ENCODE data around the gene RTN4RL1.
"Not testable (repeated sequence)": the region's sequence is repeated elsewhere in the genome, so short reads cannot be mapped to it uniquely, and the experiment has no call there.

The RTN4RL1 gene

DNA sequence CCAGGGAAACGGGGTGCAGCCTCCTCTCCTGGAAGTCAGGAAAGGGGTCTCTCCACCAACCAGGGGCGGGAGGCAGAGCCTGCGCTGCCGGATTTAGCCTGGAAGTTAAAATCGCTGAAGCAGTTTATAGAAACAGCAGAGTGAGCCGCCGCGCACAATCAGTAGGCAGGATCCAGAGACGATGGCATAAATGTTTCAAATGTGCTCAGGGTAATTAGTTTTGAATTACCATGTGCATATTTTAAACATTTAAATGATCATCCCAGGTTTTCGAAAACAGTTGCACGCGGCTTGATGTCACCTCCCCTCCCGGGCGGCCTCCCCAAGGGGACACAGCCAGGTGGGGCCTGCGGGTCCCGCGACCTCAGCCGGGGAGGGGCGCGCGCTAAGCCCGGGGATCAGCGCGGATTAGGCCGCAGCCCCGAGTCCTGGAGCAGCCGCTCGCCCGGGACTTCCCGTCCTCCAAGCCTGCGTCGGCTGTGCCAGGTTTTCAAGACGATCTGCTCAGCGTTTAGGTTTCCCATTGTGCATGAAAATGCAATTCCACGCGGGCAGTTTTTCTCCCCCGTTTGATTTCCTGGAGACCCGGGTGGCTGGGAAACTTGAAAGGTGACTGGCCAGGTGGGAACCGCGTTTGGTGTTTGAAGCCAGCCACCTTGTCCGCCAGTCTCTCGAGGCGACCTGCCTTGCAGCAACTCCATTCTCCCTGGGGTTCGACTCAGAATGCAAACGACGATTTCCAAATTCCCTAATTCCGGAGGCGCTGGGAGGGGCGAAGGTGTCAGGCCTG is 117.0 kb downstream of the RTN4RL1 start:
- no peak overlapping the region for H3K4me3 Mint-ChIP-seq
- H3K27me3 Mint-ChIP-seq: peaks cover 91% of the 10 kb centered on the region
- peak; percentile 37 for DNase-seq

DNA sequence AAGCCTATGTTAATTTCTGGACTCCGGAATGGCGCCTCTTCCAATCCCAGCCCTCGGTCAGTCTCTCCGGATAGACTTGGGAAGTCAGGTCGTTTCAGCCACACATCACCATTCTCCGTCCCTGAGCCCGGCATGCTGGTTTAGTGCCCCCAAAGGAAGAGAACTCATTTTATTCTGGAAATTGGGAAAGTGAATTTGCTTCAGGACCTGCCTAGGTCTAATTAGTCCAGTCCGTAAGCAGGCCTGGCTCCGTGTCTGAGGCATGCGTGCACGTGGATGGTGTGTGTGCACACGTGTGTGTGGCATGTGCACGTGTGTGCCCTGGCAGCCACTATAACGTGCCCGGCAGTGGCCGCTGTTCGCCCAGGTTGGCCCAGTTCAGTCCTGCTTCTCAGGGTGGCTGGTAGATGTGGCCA is 117.9 kb downstream of the RTN4RL1 start:
- DNase-seq: no peak
- Mint-ChIP-seq H3K9me3 (no peaks in the 10 kb centered on the region), H3K4me3 (no peak overlapping the region), H3K4me1 (peaks cover 13% of the 10 kb centered on the region), H3K27me3 (peaks cover 84% of the 10 kb centered on the region), H3K27ac (no peak overlapping the region), H3K36me3 (peaks cover 2% of the 10 kb centered on the region)
- CTCF ChIA-PET: no interaction called here

More for the DNA sequence above, 117.0 kb downstream of the RTN4RL1 start:
- CTCF ChIA-PET: interaction anchor here (1.0 to 1.6 kb wide), 6 partner anchors 11 to 474 kb away, joined by 3 to 16 read pairs (median 5); partner anchors contain the start of gene RTN4RL1
- no peaks in the 10 kb centered on the region for H3K9me3 Mint-ChIP-seq
- no peak overlapping the region for H3K27ac Mint-ChIP-seq
- peaks cover 2% of the 10 kb centered on the region for H3K36me3 Mint-ChIP-seq
- H3K4me1 Mint-ChIP-seq: peaks cover 13% of the 10 kb centered on the region

DNA sequence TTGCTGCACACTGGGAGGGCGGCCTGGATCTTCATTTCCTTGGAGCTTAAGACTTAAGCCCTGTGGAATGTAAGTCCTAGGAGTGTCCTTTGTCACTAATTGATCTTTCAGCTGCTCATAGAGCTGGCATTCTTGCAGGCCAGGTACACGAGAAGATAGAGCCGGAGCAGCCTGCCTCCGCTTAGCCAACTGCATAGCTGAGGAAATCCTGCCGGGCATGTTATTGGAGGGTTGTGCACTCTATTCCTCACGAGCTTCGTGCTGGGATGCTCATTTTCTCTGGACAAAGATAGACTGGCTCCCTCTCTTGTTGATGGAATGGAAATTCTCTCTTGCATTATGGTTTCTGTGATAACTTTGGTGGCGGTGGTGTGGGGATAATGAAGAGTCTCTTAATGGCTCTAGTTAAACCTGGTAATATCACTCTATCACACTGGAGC is 118.5 kb downstream of the RTN4RL1 start:
- Mint-ChIP-seq H3K9me3 (no peaks in the 10 kb centered on the region), H3K36me3 (peaks cover 2% of the 10 kb centered on the region), H3K4me1 (peaks cover 13% of the 10 kb centered on the region), H3K27ac (no peak overlapping the region), H3K27me3 (peaks cover 78% of the 10 kb centered on the region), H3K4me3 (no peak overlapping the region)
- CTCF ChIA-PET: no interaction called here
- DNase-seq: no peak

DNA sequence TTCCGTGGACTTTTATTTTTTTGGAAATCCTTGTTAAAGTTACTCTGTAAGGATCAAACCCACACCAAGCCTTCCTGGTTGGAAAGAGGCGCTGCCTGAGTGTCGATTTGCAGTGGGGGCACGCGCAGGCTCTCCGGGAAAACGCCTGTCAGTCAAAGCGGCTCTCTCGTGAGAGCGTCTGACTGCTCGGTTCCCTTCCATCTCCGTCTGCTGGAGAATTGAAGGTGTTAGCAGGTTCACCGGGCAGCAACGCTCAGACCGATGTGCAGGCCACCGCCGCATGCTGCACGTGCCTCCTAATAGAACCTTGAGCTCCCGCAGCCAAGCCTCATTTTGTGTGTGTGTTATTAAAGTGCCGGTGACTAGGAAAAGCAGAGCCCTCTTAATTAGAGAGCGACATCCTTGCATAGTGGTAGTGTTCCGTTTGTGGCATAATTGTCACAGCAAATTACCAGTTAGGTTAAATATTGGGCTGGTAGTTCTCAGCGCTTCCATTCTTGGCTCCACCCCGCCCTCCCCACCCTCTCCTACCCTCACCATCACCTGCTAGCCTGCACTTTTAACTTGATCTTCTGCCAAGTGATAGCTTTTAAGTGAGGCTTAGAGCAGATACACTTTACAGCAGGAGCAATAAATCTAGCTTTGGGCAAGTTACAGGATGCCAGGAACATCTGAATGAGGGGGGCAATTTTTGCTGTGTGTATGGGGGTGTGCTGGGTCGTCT is 119.8 kb downstream of the RTN4RL1 start:
- DNase-seq: no peak
- Mint-ChIP-seq H3K27me3 (peaks cover 65% of the 10 kb centered on the region), H3K9me3 (no peaks in the 10 kb centered on the region), H3K4me3 (no peak overlapping the region), H3K27ac (no peak overlapping the region), H3K36me3 (peaks cover 2% of the 10 kb centered on the region), H3K4me1 (peaks cover 13% of the 10 kb centered on the region)
- CTCF ChIA-PET: interaction anchor here (0.9 kb wide), 1 partner anchor 23 kb away, joined by 4 read pairs; no protein-coding TSS in a partner anchor

DNA sequence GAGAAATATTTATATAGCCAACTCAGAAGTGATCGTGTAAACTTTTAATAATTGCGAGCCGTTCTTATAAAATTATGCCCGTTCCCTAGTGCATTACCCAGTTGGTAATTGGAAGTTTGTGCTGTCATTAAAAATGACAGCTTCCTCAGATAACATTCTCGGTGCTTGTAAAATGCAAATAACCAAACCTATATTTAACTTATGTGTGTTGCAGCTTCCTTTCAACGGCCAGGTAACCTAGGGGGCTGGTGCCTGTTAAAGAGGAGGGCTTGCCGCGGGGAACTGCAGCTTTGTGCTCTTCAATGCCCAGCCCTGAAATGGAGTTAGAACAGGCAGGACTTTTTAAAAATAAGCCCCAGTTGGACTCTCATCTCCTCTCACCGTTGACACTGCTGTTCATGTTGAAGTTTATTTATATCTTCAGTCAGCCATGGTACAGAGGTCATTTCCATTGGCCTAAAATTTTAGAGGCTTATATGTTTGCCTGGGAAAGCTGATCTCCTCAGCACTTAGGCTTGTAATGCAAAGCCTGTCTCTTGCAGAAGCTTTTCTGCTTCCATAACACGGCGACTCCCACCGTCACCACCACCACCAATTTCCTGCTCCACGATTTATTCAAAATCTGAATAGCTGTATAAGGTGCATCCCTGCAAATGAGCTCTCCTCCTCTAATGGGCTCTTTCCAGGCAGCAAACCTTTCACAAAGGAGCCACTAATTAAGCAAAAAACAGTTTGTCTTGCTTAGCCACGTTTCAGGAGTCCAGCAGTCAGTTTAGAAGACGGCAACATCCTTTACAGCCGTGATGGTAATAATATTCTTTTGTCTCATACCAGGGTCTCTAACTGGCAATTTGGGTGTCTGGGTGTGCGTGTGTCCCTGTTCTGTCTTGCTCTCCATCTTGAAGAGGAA is 120.6 kb downstream of the RTN4RL1 start:
- H3K27me3 Mint-ChIP-seq: peaks cover 57% of the 10 kb centered on the region
- CTCF ChIA-PET: interaction anchor here (0.9 kb wide), 1 partner anchor 22 kb away, joined by 4 read pairs; no protein-coding TSS in a partner anchor

DNA sequence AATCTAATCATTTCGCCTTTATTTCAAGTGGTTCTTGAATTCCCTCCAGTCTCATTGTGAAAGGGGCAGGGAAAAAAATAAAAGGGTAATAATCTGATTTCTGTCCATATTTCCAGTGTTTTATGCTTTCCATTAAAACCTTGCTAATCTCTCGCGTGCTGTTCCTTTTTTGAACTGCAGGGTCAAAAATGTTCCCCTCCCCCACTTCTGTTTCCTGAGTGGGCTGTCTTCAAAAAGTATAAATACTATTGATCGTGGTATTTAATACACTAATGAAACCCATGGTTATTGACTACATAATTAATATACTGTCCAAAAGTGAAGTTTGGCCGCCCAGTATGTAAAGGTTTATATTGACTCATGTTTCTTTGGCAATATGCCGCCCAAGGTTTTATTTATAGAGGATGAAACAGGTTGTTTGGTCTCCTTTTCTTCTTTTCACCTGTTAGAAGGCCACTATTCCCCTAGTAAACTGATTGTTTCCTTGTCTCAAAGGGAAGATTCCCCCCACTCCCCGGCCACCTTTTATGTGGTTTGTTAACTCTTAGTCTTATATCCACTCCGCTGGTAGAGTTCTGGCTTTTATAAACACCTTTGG is 125.6 kb downstream of the RTN4RL1 start:
- no peaks in the 10 kb centered on the region for H3K9me3 Mint-ChIP-seq
- DNase-seq: no peak
- peaks cover 7% of the 10 kb centered on the region for H3K27me3 Mint-ChIP-seq
- no peak overlapping the region for H3K4me3 Mint-ChIP-seq
- H3K27ac Mint-ChIP-seq: no peak overlapping the region
- H3K36me3 Mint-ChIP-seq: peaks cover 40% of the 10 kb centered on the region
- CTCF ChIA-PET: no interaction called here
- no peaks in the 10 kb centered on the region for H3K4me1 Mint-ChIP-seq

More for the DNA sequence above, 120.6 kb downstream of the RTN4RL1 start:
- Mint-ChIP-seq H3K27ac (no peak overlapping the region), H3K4me3 (no peak overlapping the region), H3K36me3 (peaks cover 4% of the 10 kb centered on the region), H3K9me3 (no peaks in the 10 kb centered on the region), H3K4me1 (peaks cover 13% of the 10 kb centered on the region)
- DNase-seq: no peak

DNA sequence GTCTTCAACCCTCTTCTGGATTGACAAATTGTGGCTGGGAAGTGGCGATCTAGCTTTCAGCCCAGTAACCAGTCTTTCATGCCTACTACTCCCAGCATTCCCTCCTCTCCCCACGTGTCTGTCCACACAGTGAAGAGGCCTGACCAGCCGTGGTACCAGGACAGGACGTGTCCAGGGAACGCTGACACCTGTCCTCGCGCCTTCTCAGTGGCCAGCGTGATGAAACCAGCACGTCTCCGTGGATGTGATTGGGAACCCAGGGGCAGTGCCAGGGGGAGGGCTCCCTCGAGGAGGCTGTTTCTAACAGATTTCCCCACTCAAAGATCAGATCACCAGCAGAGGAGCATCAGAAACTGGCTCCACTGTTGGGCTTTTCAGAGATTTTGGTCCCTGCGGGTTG is 126.3 kb downstream of the RTN4RL1 start:
- Mint-ChIP-seq H3K4me1 (no peaks in the 10 kb centered on the region), H3K9me3 (no peaks in the 10 kb centered on the region), H3K36me3 (peaks cover 47% of the 10 kb centered on the region), H3K27ac (no peak overlapping the region), H3K4me3 (no peak overlapping the region), H3K27me3 (peaks cover 4% of the 10 kb centered on the region)
- CTCF ChIA-PET: no interaction called here
- DNase-seq: no peak

DNA sequence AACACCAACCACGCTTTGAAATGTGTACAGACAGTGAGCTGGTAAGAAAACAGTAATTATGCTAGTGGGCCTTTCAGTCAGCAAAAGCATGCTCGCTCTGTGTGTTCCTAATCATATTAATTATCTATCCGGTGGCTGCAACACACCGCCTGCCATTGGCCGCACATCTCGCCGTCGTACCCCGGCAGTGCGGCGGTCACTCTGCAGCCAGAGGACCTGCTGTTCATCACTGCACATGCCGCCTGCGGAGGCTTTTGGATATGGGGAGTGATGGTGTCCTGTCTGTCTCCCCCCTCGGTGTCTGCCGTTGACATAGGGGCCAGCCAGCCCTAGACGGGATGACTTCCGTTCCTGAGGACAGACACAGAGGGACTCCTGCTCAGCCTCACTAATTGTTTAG is 126.8 kb downstream of the RTN4RL1 start:
- Mint-ChIP-seq H3K27me3 (peaks cover 2% of the 10 kb centered on the region), H3K9me3 (no peaks in the 10 kb centered on the region), H3K27ac (no peak overlapping the region), H3K4me1 (no peaks in the 10 kb centered on the region), H3K4me3 (no peak overlapping the region), H3K36me3 (peaks cover 50% of the 10 kb centered on the region)
- CTCF ChIA-PET: no interaction called here
- no peak for DNase-seq

DNA sequence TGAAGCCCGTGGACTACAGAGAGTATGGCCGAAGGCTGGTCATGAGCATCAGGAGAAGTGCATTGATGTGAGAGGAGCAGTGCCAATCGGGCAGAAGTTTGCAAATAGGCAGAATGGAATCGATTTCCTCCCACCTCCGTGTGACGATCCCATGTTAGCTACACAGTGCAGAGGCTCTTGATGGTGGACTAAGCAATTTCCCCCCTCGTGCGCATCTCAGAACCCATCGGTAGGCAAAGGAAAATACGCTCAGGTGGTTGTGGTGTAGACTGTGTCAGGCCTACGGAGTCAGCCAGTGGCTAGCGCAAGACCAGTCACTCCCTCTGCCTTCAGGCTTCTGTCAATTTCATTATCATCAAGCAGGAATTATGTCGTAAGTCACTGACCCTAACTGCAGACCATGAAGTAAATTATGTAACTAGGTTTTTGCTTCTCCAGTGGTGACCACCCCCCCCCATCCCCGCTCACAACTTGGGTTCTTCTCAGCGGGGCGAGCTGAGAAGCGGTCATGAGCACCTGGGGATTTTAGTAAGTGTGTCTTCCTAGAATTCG is 128.0 kb downstream of the RTN4RL1 start:
- DNase-seq: no peak
- Mint-ChIP-seq H3K4me1 (no peaks in the 10 kb centered on the region), H3K27me3 (no peaks in the 10 kb centered on the region), H3K36me3 (peaks cover 60% of the 10 kb centered on the region), H3K27ac (no peak overlapping the region), H3K9me3 (no peaks in the 10 kb centered on the region), H3K4me3 (no peak overlapping the region)
- CTCF ChIA-PET: no interaction called here

DNA sequence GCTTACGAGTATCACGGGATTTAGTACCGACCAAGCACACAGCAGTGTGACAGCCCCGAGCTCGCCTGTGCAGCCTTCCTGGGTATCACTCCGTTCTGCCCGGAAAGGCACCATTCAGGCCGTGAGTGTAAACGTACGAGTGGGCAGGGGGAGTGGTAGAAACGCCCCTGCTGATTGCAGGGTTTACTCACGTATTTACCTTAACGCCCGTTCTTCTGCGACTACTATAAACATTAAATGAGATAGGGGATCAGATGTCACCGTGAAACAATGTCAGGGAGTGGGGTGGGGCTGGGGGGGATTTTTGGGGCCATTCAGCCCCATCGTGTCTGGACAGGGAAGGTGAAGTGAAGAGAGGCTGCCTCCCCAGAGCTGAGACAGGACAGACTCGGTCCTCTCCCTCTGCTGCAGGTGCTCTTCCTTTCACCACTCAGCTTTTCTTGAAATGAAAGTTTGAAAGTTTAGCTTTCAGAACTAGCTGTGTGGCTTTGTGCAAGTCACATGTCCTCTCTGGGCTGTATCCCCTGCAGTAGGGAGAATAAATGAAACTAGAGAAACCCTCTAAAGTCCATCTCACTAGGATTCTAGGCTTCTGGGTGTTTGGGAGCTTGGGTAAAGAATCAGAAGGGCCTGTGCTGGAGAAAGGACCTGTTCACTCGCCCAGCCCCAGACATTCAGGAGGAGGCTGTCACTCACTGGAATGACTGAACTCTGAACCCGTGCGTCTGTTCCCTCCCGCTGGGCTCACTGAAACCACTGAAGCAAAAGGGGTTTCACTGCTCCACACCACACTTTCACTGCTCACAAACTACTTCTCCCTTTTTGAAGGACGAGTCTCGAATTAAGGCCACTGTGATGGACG is 128.7 kb downstream of the RTN4RL1 start:
- H3K4me3 Mint-ChIP-seq: no peak overlapping the region
- H3K36me3 Mint-ChIP-seq: peaks cover 64% of the 10 kb centered on the region
- H3K27ac Mint-ChIP-seq: peak overlapping the region; percentile 65
- H3K27me3 Mint-ChIP-seq: no peaks in the 10 kb centered on the region
- H3K4me1 Mint-ChIP-seq: no peaks in the 10 kb centered on the region
- no peaks in the 10 kb centered on the region for H3K9me3 Mint-ChIP-seq
- no peak for DNase-seq
- CTCF ChIA-PET: interaction anchor here (1.3 kb wide), 1 partner anchor 175 kb away, joined by 4 read pairs; no protein-coding TSS in a partner anchor

DNA sequence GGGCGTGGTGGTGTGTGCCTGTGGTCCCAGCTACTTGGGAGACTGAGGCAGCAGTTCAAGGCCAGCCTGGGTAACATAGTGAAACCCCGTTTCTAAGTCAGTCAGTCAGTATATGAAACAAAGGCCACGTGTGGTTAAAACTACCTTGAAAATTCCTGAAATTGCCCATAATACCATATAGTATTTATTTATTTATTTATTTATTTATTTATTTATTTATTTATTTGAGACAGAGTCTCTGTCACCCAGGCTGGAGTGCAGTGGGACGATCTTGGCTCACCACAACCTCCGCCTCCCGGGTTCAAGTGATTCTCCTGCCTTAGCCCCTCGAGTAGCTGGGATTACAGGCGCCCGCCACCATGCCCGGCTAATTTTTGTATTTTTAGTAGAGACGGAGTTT is 129.7 kb downstream of the RTN4RL1 start:
- peaks cover 72% of the 10 kb centered on the region for H3K36me3 Mint-ChIP-seq
- DNase-seq, H3K9me3 Mint-ChIP-seq, H3K4me3 Mint-ChIP-seq, H3K27ac Mint-ChIP-seq, H3K27me3 Mint-ChIP-seq, H3K4me1 Mint-ChIP-seq: not testable (repeated sequence)
- CTCF ChIA-PET: interaction anchor here (1.3 kb wide), 1 partner anchor 174 kb away, joined by 4 read pairs; no protein-coding TSS in a partner anchor

DNA sequence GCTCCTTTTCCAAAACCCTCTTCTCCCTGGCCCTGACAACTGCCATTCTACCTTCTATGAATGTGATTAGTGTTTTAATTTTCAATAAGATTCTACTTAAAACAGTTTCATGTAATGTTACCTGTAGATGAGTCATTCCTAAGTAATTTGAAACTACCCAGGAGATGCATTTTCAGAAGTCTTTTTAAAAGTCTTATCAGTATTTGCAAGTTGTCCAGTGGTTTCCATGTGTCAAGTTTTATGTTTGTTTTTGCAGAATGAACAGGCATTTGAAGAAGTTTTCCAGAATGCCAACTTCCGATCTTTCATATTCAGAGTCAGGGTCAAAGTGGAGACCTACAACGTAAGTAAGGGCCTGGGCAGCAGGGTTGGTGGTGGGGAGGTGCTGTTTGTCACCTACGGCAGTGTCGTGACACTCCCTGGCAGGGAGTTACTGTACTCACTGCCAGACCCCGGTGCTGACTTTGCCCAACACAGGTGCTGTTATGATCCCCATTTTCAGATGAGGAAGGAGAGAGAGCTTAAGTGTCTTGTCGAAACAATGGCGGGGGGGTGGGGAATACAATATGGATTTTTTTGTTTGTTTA is 130.3 kb downstream of the RTN4RL1 start:
- CTCF ChIA-PET: no interaction called here
- Mint-ChIP-seq H3K27me3 (no peaks in the 10 kb centered on the region), H3K4me3 (no peak overlapping the region), H3K36me3 (peaks cover 72% of the 10 kb centered on the region), H3K27ac (no peak overlapping the region), H3K9me3 (no peaks in the 10 kb centered on the region), H3K4me1 (peaks cover 2% of the 10 kb centered on the region)
- no peak for DNase-seq

Data from activated naive CD4-positive, alpha-beta T cell treated with anti-CD3 and anti-CD28 coated beads, Interleukin-2, amount 10 ng/mL, durations not matched to agents 7 days and 5 days (primary cell).